HEK293 (cell line): ENCODE data around the gene SAPCD1.

Source experiments
- EGR2 ChIP-seq: fragments of 450-650 bp; formaldehyde crosslinking; IDR thresholded peaks from 2 replicates; pipeline ENCODE4 v1.5.1; 2016; ENCODE audit warnings: low read depth, missing biosample characterization, missing genetic modification characterization
- ELK4 ChIP-seq: IDR thresholded peaks from 2 replicates; pipeline ENCODE4 v1.6.1; 2011; ENCODE audit warnings: mild to moderate bottlenecking, low read depth, low read length, borderline replicate concordance
- GLI2 ChIP-seq: fragments of 450-650 bp; formaldehyde crosslinking; IDR thresholded peaks from 2 replicates; pipeline ENCODE4; 2017; ENCODE audit warnings: missing biosample characterization, missing genetic modification characterization, low read depth, borderline replicate concordance
- HOXA7 ChIP-seq: sonication (generic); formaldehyde crosslinking; IDR thresholded peaks from 2 replicates; pipeline ENCODE4 v1.8.1; 2022; ENCODE audit warnings: missing genetic modification reagents, borderline replicate concordance
- KLF1 ChIP-seq: fragments of 450-650 bp; formaldehyde crosslinking; IDR thresholded peaks from 2 replicates; pipeline ENCODE4 v1.5.1; 2016; ENCODE audit warnings: missing biosample characterization, missing genetic modification characterization
- SP2 ChIP-seq: fragments of 450-650 bp; formaldehyde crosslinking; IDR thresholded peaks from 2 replicates; pipeline ENCODE4 v1.5.1; 2016; ENCODE audit warnings: missing biosample characterization, missing genetic modification characterization
- SP3 ChIP-seq: fragments of 450-650 bp; formaldehyde crosslinking; IDR thresholded peaks from 2 replicates; pipeline ENCODE4 v1.5.1; 2016; ENCODE audit warnings: missing biosample characterization, missing genetic modification characterization
- SP7 ChIP-seq: fragments of 450-650 bp; formaldehyde crosslinking; IDR thresholded peaks from 2 replicates; pipeline ENCODE4 v1.5.1; 2016; ENCODE audit warnings: missing biosample characterization, missing genetic modification characterization
- TRIM28 ChIP-seq: IDR thresholded peaks from 2 replicates; pipeline ENCODE4 v1.6.1; 2011; ENCODE audit warnings: low read length, control low read depth, borderline replicate concordance
- YY2 ChIP-seq: fragments of 450-650 bp; formaldehyde crosslinking; IDR thresholded peaks from 2 replicates; pipeline ENCODE4 v1.5.1; 2016; ENCODE audit warnings: missing biosample characterization, missing genetic modification characterization
- ZFHX2 ChIP-seq: fragments of 450-650 bp; formaldehyde crosslinking; conservative IDR thresholded peaks from 2 replicates; pipeline ENCODE4 v1.5.1; 2016; ENCODE audit warnings: missing biosample characterization, missing genetic modification characterization
- ZFP37 ChIP-seq: fragments of 450-650 bp; formaldehyde crosslinking; IDR thresholded peaks from 2 replicates; pipeline ENCODE4 v1.5.1; 2016; ENCODE audit warnings: missing biosample characterization, missing genetic modification characterization
- ZNF112 ChIP-seq: fragments of 450-650 bp; formaldehyde crosslinking; IDR thresholded peaks from 2 replicates; pipeline ENCODE4 v1.5.0; 2017; ENCODE audit warnings: missing biosample characterization, missing genetic modification characterization
- ZNF114 ChIP-seq: fragments of 450-650 bp; formaldehyde crosslinking; IDR thresholded peaks from 2 replicates; pipeline ENCODE4 v1.5.0; 2017; ENCODE audit warnings: missing biosample characterization, missing genetic modification characterization
- ZNF140 ChIP-seq: fragments of 450-650 bp; formaldehyde crosslinking; IDR thresholded peaks from 2 replicates; pipeline ENCODE4 v1.5.1; 2016; ENCODE audit warnings: missing biosample characterization, missing genetic modification characterization
- ZNF16 ChIP-seq: fragments of 450-650 bp; formaldehyde crosslinking; IDR thresholded peaks from 2 replicates; pipeline ENCODE4 v1.5.1; 2016; ENCODE audit warnings: low read depth, missing biosample characterization, missing genetic modification characterization
- ZNF169 ChIP-seq: fragments of 450-650 bp; formaldehyde crosslinking; IDR thresholded peaks from 2 replicates; pipeline ENCODE4 v1.5.1; 2016; ENCODE audit warnings: missing biosample characterization, missing genetic modification characterization
- ZNF184 ChIP-seq: fragments of 450-650 bp; IDR thresholded peaks from 2 replicates; pipeline ENCODE4 v1.5.1; 2018; ENCODE audit warnings: missing biosample characterization, mild to moderate bottlenecking, missing genetic modification characterization
- ZNF248 ChIP-seq: fragments of 450-650 bp; formaldehyde crosslinking; IDR thresholded peaks from 2 replicates; pipeline ENCODE4 v1.5.1; 2017; ENCODE audit warnings: missing biosample characterization, missing genetic modification characterization
- ZNF366 ChIP-seq: fragments of 450-650 bp; formaldehyde crosslinking; conservative IDR thresholded peaks from 2 replicates; pipeline ENCODE4 v1.5.1; 2016; ENCODE audit warnings: missing biosample characterization, missing genetic modification characterization
- ZNF37A ChIP-seq: fragments of 450-650 bp; IDR thresholded peaks from 2 replicates; pipeline ENCODE4 v1.5.1; 2018; ENCODE audit warnings: missing biosample characterization, missing genetic modification characterization
- ZNF394 ChIP-seq: fragments of 450-650 bp; formaldehyde crosslinking; IDR thresholded peaks from 2 replicates; pipeline ENCODE4 v1.5.1; 2016; ENCODE audit warnings: missing biosample characterization, missing genetic modification characterization, mild to moderate bottlenecking, moderate library complexity, borderline replicate concordance
- ZNF501 ChIP-seq: fragments of 450-650 bp; formaldehyde crosslinking; IDR thresholded peaks from 2 replicates; pipeline ENCODE4 v1.5.1; 2016; ENCODE audit warnings: missing biosample characterization, missing genetic modification characterization
- ZNF558 ChIP-seq: fragments of 450-650 bp; formaldehyde crosslinking; IDR thresholded peaks from 2 replicates; pipeline ENCODE4 v1.5.1; 2016; ENCODE audit warnings: missing biosample characterization, missing genetic modification characterization
- ZNF561 ChIP-seq: fragments of 450-650 bp; IDR thresholded peaks from 2 replicates; pipeline ENCODE4 v1.5.1; 2018; ENCODE audit warnings: missing biosample characterization, missing genetic modification characterization, borderline replicate concordance
- ZNF623 ChIP-seq: fragments of 450-650 bp; formaldehyde crosslinking; IDR thresholded peaks from 2 replicates; pipeline ENCODE4 v1.5.1; 2016; ENCODE audit warnings: missing biosample characterization, missing genetic modification characterization
- ZNF624 ChIP-seq: fragments of 450-650 bp; formaldehyde crosslinking; IDR thresholded peaks from 2 replicates; pipeline ENCODE4 v1.5.1; 2017; ENCODE audit warnings: missing biosample characterization, missing genetic modification characterization
- ZNF701 ChIP-seq: fragments of 450-650 bp; formaldehyde crosslinking; IDR thresholded peaks from 2 replicates; pipeline ENCODE4 v1.5.1; 2016; ENCODE audit warnings: missing biosample characterization, missing genetic modification characterization
- ZNF768 ChIP-seq: fragments of 450-650 bp; formaldehyde crosslinking; IDR thresholded peaks from 2 replicates; pipeline ENCODE4 v1.5.1; 2018; ENCODE audit warnings: missing biosample characterization, mild to moderate bottlenecking, missing genetic modification characterization
- ZNF776 ChIP-seq: fragments of 450-650 bp; formaldehyde crosslinking; IDR thresholded peaks from 2 replicates; pipeline ENCODE4 v1.5.0; 2017; ENCODE audit warnings: missing biosample characterization, missing genetic modification characterization, borderline replicate concordance
- ZNF777 ChIP-seq: fragments of 450-650 bp; formaldehyde crosslinking; IDR thresholded peaks from 2 replicates; pipeline ENCODE4 v1.5.1; 2017; ENCODE audit warnings: missing biosample characterization, missing genetic modification characterization, borderline replicate concordance
- ZNF843 ChIP-seq: fragments of 450-650 bp; formaldehyde crosslinking; IDR thresholded peaks from 2 replicates; pipeline ENCODE4 v1.5.1; 2016; ENCODE audit warnings: missing biosample characterization, missing genetic modification characterization
- ZSCAN23 ChIP-seq: fragments of 450-650 bp; formaldehyde crosslinking; IDR thresholded peaks from 2 replicates; pipeline ENCODE4 v1.5.1; 2016; ENCODE audit warnings: missing biosample characterization, missing genetic modification characterization
- TF ChIP-seq, protein P1 (sequence below): fragments of 450-650 bp; formaldehyde crosslinking; IDR thresholded peaks from 2 replicates; pipeline ENCODE4 v1.5.1; 2016; ENCODE audit warnings: missing biosample characterization, missing genetic modification characterization
- TF ChIP-seq, protein P2 (sequence below): fragments of 450-650 bp; formaldehyde crosslinking; IDR thresholded peaks from 2 replicates; pipeline ENCODE4 v1.5.1; 2016; ENCODE audit warnings: missing biosample characterization, missing genetic modification characterization
- TF ChIP-seq, protein P3 (sequence below): fragments of 450-650 bp; formaldehyde crosslinking; IDR thresholded peaks from 2 replicates; pipeline ENCODE4 v1.5.1; 2016; ENCODE audit warnings: missing biosample characterization, missing genetic modification characterization
- TF ChIP-seq, protein P4 (sequence below): sonication (generic); formaldehyde crosslinking; IDR thresholded peaks from 2 replicates; pipeline ENCODE4 v1.8.1; 2022; ENCODE audit warnings: mild to moderate bottlenecking, moderate library complexity, missing genetic modification reagents

SAPCD1 gene

GRCh38 chr6:31734821-31735406 lies 27.5 kb upstream of the SAPCD1 start (continued):
- TF ChIP-seq ZNF184 (tag by site-specific recombination) (no peak), HOXA7 (no peak), ELK4 (no peak), ZNF112 (tag by site-specific recombination) (no peak), SP3 (tag by site-specific recombination) (peak; percentile 83), ZFP37 (no peak), ZFHX2 (tag by site-specific recombination) (no peak; the same call in 1 of the 2 replicates), ZNF558 (0 out of 2 replicates have a peak, but pooled peaks have one; percentile 32), ZNF16 (tag by site-specific recombination) (no peak), ZNF169 (no peak), YY2 (tag by site-specific recombination) (no peak), ZNF843 (tag by site-specific recombination) (peak; percentile 46), SP7 (tag by site-specific recombination) (peak; percentile 98), ZNF394 (tag by site-specific recombination) (peak; percentile 49; the same call in 1 of the 2 replicates), ZNF624 (no peak), ZSCAN23 (tag by site-specific recombination) (no peak), TRIM28 (no peak), KLF1 (tag by site-specific recombination) (peak; percentile 87), ZNF561 (0 out of 2 replicates have a peak, but pooled peaks have one; percentile 34), ZNF768 (tag by site-specific recombination) (no peak), ZNF248 (tag by site-specific recombination) (no peak), ZNF623 (no peak), ZNF37A (tag by site-specific recombination) (no peak), ZNF366 (peak; percentile 85), ZNF501 (no peak), ZNF114 (no peak), ZNF777 (tag by site-specific recombination) (no peak), ZNF140 (tag by site-specific recombination) (no peak), SP2 (tag by site-specific recombination) (peak; percentile 75), EGR2 (tag by site-specific recombination) (peak; percentile 49), ZNF701 (tag by site-specific recombination) (no peak), GLI2 (tag by site-specific recombination) (no peak), ZNF776 (no peak)
- TF ChIP-seq, protein P1, sequence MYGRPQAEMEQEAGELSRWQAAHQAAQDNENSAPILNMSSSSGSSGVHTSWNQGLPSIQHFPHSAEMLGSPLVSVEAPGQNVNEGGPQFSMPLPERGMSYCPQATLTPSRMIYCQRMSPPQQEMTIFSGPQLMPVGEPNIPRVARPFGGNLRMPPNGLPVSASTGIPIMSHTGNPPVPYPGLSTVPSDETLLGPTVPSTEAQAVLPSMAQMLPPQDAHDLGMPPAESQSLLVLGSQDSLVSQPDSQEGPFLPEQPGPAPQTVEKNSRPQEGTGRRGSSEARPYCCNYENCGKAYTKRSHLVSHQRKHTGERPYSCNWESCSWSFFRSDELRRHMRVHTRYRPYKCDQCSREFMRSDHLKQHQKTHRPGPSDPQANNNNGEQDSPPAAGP (tag by site-specific recombination), result peak; percentile 78
- TF ChIP-seq, protein P2, sequence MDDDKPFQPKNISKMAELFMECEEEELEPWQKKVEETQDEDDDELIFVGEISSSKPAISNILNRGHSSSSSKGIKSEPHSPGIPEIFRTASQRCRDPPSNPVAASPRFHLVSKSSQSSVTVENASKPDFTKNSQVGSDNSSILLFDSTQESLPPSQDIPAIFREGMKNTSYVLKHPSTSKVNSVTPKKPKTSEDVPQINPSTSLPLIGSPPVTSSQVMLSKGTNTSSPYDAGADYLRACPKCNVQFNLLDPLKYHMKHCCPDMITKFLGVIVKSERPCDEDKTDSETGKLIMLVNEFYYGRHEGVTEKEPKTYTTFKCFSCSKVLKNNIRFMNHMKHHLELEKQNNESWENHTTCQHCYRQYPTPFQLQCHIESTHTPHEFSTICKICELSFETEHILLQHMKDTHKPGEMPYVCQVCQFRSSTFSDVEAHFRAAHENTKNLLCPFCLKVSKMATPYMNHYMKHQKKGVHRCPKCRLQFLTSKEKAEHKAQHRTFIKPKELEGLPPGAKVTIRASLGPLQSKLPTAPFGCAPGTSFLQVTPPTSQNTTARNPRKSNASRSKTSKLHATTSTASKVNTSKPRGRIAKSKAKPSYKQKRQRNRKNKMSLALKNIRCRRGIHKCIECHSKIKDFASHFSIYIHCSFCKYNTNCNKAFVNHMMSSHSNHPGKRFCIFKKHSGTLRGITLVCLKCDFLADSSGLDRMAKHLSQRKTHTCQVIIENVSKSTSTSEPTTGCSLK (tag by site-specific recombination), result no peak
- TF ChIP-seq, protein P3, sequence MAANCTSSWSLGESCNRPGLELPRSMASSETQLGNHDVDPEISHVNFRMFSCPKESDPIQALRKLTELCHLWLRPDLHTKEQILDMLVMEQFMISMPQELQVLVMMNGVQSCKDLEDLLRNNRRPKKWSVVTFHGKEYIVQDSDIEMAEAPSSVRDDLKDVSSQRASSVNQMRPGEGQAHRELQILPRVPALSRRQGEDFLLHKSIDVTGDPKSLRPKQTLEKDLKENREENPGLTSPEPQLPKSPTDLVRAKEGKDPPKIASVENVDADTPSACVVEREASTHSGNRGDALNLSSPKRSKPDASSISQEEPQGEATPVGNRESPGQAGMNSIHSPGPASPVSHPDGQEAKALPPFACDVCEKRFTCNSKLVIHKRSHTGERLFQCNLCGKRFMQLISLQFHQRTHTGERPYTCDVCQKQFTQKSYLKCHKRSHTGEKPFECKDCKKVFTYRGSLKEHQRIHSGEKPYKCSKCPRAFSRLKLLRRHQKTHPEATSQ (tag by site-specific recombination), result no peak
- TF ChIP-seq, protein P4, sequence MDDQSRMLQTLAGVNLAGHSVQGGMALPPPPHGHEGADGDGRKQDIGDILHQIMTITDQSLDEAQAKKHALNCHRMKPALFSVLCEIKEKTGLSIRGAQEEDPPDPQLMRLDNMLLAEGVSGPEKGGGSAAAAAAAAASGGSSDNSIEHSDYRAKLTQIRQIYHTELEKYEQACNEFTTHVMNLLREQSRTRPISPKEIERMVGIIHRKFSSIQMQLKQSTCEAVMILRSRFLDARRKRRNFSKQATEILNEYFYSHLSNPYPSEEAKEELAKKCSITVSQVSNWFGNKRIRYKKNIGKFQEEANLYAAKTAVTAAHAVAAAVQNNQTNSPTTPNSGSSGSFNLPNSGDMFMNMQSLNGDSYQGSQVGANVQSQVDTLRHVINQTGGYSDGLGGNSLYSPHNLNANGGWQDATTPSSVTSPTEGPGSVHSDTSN (CRISPR knock-in tag), result no peak
